ENCODE measurements around the gene CORIN. TPM values are rescaled to one million over a fixed set of nuclear protein-coding genes. Genes with fewer than 3 reads are reported as not detected.

The CORIN gene
- total RNA-seq, 4 donors from 2014 or later = 0.11 to 0.96 (median 0.21) TPM

DNA sequence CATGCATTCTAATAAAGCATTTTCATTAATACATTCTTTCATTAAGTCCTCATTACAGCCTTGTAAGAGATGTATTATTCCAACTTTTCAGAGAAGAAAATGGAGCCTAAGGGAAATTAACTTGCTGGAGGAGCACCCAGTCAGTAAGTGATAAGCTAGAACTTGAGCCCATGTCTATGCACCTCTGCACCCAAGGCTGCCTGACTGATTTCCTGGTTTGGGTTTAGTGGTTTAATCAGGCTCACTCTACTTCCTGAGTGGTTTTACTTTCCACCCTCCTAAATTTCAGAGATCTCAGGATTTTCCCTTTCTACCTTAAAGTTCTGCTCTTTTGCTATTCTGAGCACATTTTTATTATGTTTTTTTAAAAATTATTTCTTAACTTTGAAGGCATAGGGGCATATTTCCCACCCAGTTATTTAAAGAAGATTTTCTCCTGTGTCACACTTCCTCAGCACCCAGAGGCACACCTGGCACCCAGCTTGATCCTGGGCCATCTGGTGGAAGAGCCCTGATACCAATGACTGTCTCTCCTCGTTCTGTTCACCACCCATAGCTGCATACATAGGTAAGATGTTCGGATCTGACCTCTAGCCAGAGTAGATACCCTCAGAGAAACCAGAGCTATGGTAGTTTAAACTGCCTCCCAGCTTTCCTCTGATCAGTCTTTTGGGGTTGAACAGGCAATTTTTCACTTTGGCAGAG, 10.4 kb downstream of the CORIN start:
- TF ChIP-seq, protein P1, sequence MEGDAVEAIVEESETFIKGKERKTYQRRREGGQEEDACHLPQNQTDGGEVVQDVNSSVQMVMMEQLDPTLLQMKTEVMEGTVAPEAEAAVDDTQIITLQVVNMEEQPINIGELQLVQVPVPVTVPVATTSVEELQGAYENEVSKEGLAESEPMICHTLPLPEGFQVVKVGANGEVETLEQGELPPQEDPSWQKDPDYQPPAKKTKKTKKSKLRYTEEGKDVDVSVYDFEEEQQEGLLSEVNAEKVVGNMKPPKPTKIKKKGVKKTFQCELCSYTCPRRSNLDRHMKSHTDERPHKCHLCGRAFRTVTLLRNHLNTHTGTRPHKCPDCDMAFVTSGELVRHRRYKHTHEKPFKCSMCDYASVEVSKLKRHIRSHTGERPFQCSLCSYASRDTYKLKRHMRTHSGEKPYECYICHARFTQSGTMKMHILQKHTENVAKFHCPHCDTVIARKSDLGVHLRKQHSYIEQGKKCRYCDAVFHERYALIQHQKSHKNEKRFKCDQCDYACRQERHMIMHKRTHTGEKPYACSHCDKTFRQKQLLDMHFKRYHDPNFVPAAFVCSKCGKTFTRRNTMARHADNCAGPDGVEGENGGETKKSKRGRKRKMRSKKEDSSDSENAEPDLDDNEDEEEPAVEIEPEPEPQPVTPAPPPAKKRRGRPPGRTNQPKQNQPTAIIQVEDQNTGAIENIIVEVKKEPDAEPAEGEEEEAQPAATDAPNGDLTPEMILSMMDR (IDR thresholded peaks at IDR 0.05) = no peak
- no peak for TF ChIP-seq POLR2A (IDR thresholded peaks at IDR 0.05)
- H3K4me3 ChIP-seq (replicated peaks in 1 of 3) = no peak overlapping the region
- DNase-seq = no peak
- no peaks in the 10 kb centered on the region for H3K36me3 ChIP-seq
- intact Hi-C loops (cut with DNase I) = no loop called here
- H3K9me3 ChIP-seq = no peaks in the 10 kb centered on the region
- H3K4me1 ChIP-seq = peaks cover 3 to 5% of the 10 kb centered on the region in 2 donors
- WGBS, 2 donors = 83 to 84% methylated on average over 2 of the region's 2 CpGs
- H3K27me3 ChIP-seq = no peaks in the 10 kb centered on the region
- H3K27ac ChIP-seq = no peak overlapping the region

DNA sequence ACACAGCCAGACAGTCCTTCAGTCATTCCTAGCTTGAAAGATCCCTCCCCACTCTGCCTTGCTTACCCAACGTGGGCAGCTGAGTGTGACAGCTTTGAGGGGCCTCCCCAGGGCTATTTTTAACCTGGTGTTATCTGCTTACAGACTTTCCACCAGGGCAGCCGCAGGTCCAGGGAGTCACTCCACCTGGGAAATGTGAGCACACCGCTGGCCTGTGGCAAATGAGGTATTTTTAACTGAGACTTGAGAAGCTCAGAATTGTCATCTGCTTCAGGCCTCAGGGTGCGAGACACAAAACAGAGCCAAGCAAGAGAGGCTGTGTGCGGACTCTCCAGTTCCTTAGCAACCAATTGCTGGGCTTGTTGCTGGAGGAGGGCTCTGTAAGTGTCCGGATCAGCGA, 13.0 kb downstream of the CORIN start:
- WGBS, 2 donors = 24 to 28% methylated on average over 7 of the region's 7 CpGs
- no peak overlapping the region for H3K4me3 ChIP-seq (replicated peaks in 1 of 3)
- H3K27me3 ChIP-seq = no peaks in the 10 kb centered on the region
- TF ChIP-seq POLR2A (IDR thresholded peaks at IDR 0.05) = no peak
- TF ChIP-seq, protein P1 (IDR thresholded peaks at IDR 0.05) = no peak
- H3K36me3 ChIP-seq = no peaks in the 10 kb centered on the region
- no peaks in the 10 kb centered on the region for H3K9me3 ChIP-seq
- peak; percentile 74 to 83 for DNase-seq
- intact Hi-C loops (cut with DNase I) = no loop called here
- H3K4me1 ChIP-seq = peaks cover 3 to 5% of the 10 kb centered on the region in 2 donors
- H3K27ac ChIP-seq = peak overlapping the region in 2 of 3 donors; percentile 12 to 29

DNA sequence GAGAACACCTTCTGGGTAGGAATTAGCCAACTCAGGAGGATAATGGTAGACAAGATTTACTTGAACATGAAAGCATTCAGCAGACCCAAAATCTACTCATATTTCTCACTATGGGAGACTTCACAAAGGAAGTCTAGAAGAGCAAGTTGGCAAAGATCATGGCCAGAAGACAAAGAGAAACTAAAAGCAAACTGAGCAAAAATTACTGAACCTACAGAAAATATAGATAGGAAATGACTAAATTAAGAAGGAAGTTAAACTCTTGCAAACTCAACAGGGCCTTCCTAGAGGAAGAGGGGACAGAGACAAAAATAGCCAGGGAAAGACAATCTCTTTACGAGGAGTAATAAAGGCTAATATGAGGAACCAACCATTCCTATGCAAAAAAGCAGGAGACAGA, 18.7 kb downstream of the CORIN start:
- TF ChIP-seq, protein P1 (IDR thresholded peaks at IDR 0.05) = no peak
- no peak for TF ChIP-seq POLR2A (IDR thresholded peaks at IDR 0.05)
- intact Hi-C loops (cut with DNase I) = no loop called here
- Histone ChIP-seq H3K4me3 (replicated peaks in 1 of 3) (no peak overlapping the region), H3K4me1 (no peaks in the 10 kb centered on the region), H3K27me3 (no peaks in the 10 kb centered on the region), H3K9me3 (no peaks in the 10 kb centered on the region), H3K27ac (no peak overlapping the region), H3K36me3 (no peaks in the 10 kb centered on the region)
- DNase-seq = no peak
- 73 to 82% methylated on average over 1 of the region's 1 CpG for WGBS, 2 donors

DNA sequence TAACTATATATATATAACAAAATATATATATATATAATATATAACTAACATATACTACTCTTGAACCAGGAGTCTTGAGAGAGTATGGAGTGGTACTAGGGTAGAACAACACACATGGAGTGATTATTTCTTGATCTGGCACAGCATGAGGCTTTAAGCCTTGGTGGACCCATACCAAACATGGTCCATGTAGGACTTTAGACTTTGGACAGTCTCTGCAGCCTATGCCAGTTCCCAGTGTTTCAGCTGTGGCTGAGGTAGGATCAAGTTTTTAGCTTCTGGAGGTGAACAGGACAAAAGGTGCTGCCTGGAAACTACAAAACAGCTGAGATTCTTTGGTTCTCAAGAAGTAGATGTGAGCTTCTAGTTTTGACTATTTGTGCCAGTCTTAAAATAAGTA, 20.6 kb downstream of the CORIN start:
- H3K4me1 ChIP-seq = no peaks in the 10 kb centered on the region

DNA sequence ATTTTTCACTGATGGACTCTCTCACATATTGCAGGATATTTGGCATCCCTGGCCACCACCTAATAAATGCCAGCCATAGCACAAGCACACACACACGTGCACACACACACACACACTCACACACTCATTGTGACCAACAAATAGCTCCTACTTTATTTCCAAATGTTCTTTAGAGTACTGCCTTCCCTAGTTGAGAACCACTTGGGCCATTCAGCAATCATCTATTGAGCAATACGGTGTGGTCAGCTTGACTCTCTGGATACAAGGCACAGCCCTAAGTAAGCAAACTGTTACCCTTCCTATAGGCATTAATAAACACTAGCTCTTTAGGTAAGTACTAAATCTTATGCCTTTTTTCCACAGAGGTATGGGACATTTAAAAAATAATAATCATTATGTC, 21.1 kb downstream of the CORIN start:
- no peaks in the 10 kb centered on the region for H3K4me1 ChIP-seq
- TF ChIP-seq POLR2A (IDR thresholded peaks at IDR 0.05) = no peak
- TF ChIP-seq, protein P1 (IDR thresholded peaks at IDR 0.05) = no peak
- intact Hi-C loops (cut with DNase I) = no loop called here
- H3K36me3 ChIP-seq = no peaks in the 10 kb centered on the region
- H3K4me3 ChIP-seq (replicated peaks in 1 of 3) = no peak overlapping the region
- no peaks in the 10 kb centered on the region for H3K9me3 ChIP-seq
- H3K27ac ChIP-seq = no peak overlapping the region
- WGBS, 2 donors = 82 to 85% methylated on average over 2 of the region's 2 CpGs
- no peaks in the 10 kb centered on the region for H3K27me3 ChIP-seq
- no peak for DNase-seq

More for the DNA sequence above, 20.6 kb downstream of the CORIN start:
- no peaks in the 10 kb centered on the region for H3K36me3 ChIP-seq
- no peaks in the 10 kb centered on the region for H3K27me3 ChIP-seq
- no peak overlapping the region for H3K27ac ChIP-seq
- DNase-seq = no peak
- H3K4me3 ChIP-seq (replicated peaks in 1 of 3) = no peak overlapping the region
- no peaks in the 10 kb centered on the region for H3K9me3 ChIP-seq
- no peak for TF ChIP-seq POLR2A (IDR thresholded peaks at IDR 0.05)
- TF ChIP-seq, protein P1 (IDR thresholded peaks at IDR 0.05) = no peak
- intact Hi-C loops (cut with DNase I) = no loop called here
